GM19438 (cell line): ENCODE measurements around the gene RASSF7.

ENCODE experiments used
- ATAC-seq: cut with Tn5 transposase; IDR thresholded peaks from one replicate; pipeline ENCODE4 v1.9.1; 2021; ENCODE audit warnings: low read depth; ENCODE audit not compliant: unreplicated experiment

RASSF7 gene

GRCh38 chr11:578276-579035 is 17.7 kb downstream of the RASSF7 start:
- ATAC-seq, result no peak

DNA sequence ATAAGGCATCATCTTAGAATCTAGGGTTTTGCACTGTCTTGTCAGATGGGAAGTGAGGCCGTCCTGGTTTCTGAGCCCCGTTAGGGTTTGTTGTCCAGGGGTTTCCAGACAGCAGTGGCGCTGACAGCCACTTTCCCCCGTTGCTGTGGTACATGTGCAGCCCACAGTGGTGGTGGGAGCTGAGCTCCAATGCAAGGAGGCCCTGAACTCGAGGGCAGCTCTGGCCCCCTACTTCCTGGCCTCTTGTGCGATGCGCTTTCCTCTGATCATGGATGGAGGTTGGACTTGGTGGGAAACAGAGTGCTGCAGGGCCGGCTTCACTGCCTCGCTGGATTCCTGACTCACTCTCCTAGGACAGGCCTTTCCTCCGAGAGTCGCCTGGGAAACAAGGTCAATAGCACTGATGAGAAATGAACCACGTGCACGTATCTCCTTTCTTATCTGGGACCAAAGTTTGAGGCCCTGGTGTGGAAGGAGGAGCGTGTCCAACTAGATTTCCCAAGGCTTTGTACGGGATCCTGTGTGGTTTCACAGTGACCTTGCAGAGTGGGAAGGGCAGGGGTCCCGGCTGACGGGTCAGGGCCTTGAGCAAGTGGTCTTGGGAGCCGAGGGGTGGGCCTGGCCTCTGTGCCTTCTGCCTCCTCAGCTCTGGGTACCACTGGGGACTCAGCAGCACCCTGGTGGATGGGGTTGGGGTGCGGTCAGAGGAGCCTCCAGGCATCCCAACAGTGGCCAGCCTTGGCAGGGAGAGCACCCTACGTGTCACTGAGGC is 19.2 kb downstream of the RASSF7 start:
- no peak for ATAC-seq

DNA sequence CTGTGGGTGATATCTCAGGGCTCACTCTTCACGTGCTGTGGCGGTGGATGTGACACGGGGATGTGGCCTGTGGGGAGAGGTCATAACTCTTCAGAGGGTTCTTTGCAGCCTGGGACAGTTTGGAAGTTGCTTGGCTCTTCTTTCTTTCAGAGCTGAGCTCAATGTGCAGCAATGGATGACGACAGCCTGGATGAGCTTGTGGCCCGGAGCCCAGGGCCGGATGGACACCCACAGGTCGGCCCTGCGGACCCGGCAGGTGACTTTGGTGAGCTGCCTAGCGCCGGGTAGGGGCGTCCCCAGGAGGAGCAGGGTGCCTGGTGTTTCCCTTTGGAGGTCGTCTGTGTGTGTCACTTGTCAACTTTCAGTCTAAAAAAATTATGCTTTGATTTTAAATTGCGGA is 20.6 kb downstream of the RASSF7 start:
- ATAC-seq, result no peak

DNA sequence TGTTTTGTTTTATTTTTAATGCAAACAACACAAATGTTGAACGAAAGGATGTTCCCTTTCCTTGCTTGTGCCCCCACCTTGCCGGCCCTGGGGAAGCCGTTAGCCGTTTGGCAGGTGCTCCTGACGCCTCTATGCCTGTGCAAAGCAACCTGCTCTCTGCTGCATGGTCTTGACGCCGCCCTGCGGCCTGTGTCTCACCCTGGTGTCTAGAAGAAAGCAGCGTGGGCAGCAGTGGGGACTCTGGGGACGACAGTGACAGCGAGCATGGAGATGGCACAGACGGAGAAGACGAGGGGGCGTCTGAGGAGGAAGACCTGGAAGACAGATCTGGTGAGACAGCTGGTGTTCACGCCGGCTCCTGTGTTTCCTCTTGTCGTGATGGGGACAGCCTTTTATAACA is 21.0 kb downstream of the RASSF7 start:
- no peak for ATAC-seq

- ATAC-seq, result no peak
These were observed 23.5 kb downstream of the RASSF7 start for GRCh38 chr11:584287-584686.

- no peak for ATAC-seq
These were observed 25.9 kb downstream of the RASSF7 start for GRCh38 chr11:586376-587316.

GRCh38 chr11:587546-587945 is 26.8 kb downstream of the RASSF7 start:
- ATAC-seq, result no peak

GRCh38 chr11:587978-588380 is 27.2 kb downstream of the RASSF7 start:
- no peak for ATAC-seq

GRCh38 chr11:589798-590197 is 29.0 kb downstream of the RASSF7 start:
- no peak for ATAC-seq

- no peak for ATAC-seq
These were observed 30.2 kb downstream of the RASSF7 start for GRCh38 chr11:590997-591396.

GRCh38 chr11:592501-592900 is 31.7 kb downstream of the RASSF7 start:
- ATAC-seq, result no peak

- ATAC-seq, result no peak
These were observed 32.1 kb downstream of the RASSF7 start for GRCh38 chr11:592918-593317.

DNA sequence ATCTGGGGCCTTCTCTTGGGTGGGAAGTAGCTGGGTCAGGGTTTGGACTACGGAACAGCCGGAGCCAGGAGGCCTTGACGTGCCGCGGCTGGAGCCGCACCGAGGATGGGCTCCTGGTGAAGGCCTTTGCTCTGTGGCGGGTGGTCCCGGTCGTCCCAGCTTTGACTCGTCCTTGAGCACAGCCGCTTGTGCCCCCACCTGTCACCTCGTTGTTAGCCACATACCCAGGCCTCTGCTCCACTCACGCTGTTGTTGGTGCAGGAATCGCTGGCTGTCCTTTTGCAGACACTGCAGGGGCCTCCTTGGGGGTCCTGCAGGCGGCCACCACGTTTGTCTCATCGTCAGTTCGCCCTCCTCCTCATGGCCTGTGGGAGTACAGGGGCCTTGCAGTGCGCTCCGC is 32.6 kb downstream of the RASSF7 start:
- ATAC-seq, result no peak

- no peak for ATAC-seq
These were observed 34.6 kb downstream of the RASSF7 start for GRCh38 chr11:595400-595799.

GRCh38 chr11:596374-596773 is 35.6 kb downstream of the RASSF7 start:
- ATAC-seq, result no peak

DNA sequence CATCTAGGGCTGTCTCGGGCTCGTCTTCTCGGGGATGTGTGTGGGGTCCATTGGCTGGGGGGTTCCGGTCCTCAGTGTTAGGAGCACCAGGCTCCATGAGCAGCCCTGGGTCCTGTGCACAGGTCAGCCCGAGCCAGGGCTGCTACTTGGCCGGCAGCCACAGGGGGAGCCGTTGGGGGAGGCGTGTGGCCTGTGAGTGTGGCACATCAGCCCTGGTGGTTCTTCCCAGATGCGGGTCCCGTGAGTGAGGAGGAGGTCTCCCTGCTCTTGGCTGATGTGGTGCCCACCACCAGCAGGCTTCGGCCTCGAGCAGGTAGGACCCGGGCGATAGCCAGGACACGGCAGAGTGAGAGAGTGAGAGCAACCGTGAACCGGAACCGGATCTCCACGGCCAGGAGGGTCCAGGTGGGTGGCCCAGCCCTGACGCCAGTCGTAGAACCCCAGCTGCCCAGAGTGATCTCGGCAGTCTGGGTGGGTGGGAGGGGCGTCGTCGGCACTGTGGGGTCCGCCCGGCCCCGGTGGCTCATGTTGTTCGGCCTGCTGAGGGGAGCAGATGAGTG is 36.5 kb downstream of the RASSF7 start:
- no peak for ATAC-seq

DNA sequence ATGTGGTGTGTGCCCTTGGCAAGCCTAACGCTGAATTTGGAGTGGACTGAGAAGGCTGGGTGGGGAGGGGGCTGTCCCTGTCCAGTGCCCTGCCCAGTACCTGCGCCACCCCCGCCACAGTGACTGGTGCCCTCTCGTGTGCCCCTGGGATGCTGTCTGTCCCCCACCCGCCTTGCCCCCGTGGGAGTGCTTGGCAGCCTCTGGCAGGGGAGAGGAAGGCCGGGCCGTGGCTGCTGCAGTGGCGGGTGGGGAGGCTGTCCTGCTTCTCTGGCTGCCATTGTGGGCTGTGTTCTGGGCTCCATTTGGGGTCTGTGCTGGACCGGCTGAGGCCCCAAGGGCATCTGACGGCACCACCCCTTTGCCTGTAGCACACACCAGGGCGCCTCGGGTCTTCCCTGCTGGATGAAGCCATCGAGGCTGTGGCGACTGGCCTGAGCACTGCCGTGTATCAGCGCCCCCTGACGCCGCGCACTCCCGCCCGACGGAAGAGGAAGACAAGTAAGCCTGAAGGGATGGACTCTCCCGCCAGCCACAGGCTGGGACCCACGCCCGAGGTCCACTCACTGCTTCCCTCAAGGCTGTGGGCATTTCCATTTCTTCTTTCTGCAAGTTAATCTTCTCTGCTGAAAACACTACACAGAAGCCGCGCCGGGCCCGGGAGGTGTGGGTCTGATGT is 37.4 kb downstream of the RASSF7 start:
- no peak for ATAC-seq

DNA sequence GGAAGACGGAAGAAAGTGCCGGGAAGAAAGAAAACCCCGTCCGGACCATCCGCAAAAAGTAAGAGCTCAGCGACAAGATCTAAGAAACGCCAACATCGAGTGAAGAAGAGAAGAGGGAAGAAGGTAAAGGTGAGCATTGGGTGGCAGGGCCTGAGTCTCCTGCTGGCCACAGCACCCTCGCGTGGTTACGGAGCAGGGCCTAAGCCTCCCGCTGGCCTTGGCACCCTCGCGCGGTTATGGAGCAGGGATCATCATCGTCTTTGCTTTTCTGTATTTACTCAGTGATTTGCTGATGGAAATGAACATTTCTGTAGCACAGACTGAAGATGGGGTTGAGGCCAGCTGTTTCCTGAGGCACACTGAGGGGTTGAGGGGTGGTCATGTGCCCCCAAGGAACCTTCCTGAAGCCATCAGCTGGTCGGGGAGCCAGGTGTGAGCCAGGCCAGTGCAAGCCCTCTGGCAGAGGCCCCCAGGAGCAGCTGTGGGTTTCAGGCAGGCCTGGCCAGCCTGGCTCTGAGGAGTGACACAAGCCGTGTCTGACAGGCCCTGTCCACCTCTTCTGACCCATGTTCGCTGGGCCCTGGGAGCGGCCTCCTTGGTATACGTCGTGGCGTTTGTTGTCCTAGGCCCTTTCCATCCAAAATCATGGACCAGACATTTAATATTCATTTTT is 40.9 kb downstream of the RASSF7 start:
- ATAC-seq, result no peak

DNA sequence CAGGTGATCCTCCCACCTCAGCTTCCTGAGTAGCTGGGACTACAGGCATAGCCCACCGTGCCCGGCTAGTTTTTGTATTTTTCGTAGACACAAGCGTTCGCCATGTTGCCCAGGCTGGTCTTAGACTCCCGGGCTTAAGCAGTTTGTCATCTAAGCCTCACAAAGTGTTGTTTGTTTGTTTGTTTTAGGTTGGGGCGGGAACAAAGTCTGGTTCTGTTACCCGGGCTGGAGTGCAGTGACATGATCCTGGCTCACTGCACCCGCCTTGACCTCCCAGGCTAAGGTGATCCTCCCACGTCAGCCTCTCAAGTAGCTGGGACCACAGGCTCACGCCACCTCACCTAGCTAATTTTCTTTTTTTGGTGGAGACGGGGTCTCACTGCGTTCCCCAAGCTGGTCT is 42.4 kb downstream of the RASSF7 start:
- no peak for ATAC-seq
